CD4-positive, alpha-beta T cell (primary cell): Measurements from ENCODE around the gene ABLIM2. TPM values are rescaled to one million over a fixed set of nuclear protein-coding genes. Genes with fewer than 3 reads are reported as not detected.

Experiments
- ATAC-seq: fragments of 200-7000 bp; cut with Tn5 transposase; one replicate; pipeline ENCODE4 v1.10.0; 2022; ENCODE audit warnings: mild to moderate bottlenecking; ENCODE audit not compliant: poor library complexity
- CTCF ChIA-PET: fragments of 350-600 bp; sonication (Branson Sonifier 250); formaldehyde crosslinking; loops from one replicate; lab custom pipeline; 2021; ENCODE audit warnings: antibody characterized with exemption, inconsistent platforms; lab: Charles Lee
- POLR2A ChIA-PET: fragments of 350-600 bp; sonication (Branson Sonifier 250); formaldehyde crosslinking; loops from one replicate; lab custom pipeline; 2021; ENCODE audit warnings: antibody characterized with exemption, inconsistent platforms; lab: Charles Lee
- DNase-seq, 14 experiments: peaks; one replicate each; pipeline ENCODE4 v3.0.0-alpha.2; 2013 to 2020; ENCODE audit warnings: mixed read lengths in 2 of 14
- H3K27ac ChIP-seq, 2 donors: one replicate each; pipeline versions ENCODE4 v1.5.1 to v1.7.0; 2013; ENCODE audit warnings: low read length in 2 of 2, low read depth in 1 of 2, mild to moderate bottlenecking in 1 of 2
- H3K27me3 ChIP-seq, 2 experiments: 1 replicate in 1 of 2; 2 replicates in 1 of 2; pipeline versions ENCODE4 v1.6.1 to v1.7.0; 2013; ENCODE audit warnings: low read length in 2 of 2, control low read depth in 1 of 2, mild to moderate bottlenecking in 1 of 2, moderate library complexity in 1 of 2; ENCODE audit not compliant: insufficient read depth in 2 of 2, control insufficient read depth in 1 of 2
- H3K36me3 ChIP-seq: one replicate; pipeline ENCODE4 v1.6.1; 2013; ENCODE audit warnings: low read length, control low read depth; ENCODE audit not compliant: insufficient read depth
- H3K4me1 ChIP-seq: one replicate; pipeline ENCODE4 v1.6.1; 2013; ENCODE audit warnings: low read length, control low read depth; ENCODE audit not compliant: insufficient read depth
- H3K4me3 ChIP-seq: one replicate; pipeline ENCODE4 v1.5.1; 2013; ENCODE audit warnings: mild to moderate bottlenecking, low read length, moderate library complexity
- H3K9me3 ChIP-seq, 2 experiments: 1 replicate in 1 of 2; 2 replicates in 1 of 2; pipeline versions ENCODE4 v1.6.1 to v1.7.0; 2013; ENCODE audit warnings: low read length in 2 of 2, mild to moderate bottlenecking in 2 of 2, control low read depth in 1 of 2, moderate library complexity in 1 of 2; ENCODE audit not compliant: control insufficient read depth in 1 of 2, insufficient read depth in 1 of 2
- H3K27ac Mint-ChIP-seq: one replicate; pipeline ENCODE4 v1.8.0; 2020; ENCODE audit warnings: mixed read lengths
- H3K27me3 Mint-ChIP-seq: one replicate; pipeline ENCODE4 v1.8.0; 2021; ENCODE audit warnings: mixed read lengths
- H3K36me3 Mint-ChIP-seq: one replicate; pipeline ENCODE4 v1.8.0; 2021; ENCODE audit warnings: low read depth, mixed read lengths
- H3K4me1 Mint-ChIP-seq: one replicate; pipeline ENCODE4 v1.8.0; 2021; ENCODE audit warnings: low read depth, mixed read lengths
- H3K4me3 Mint-ChIP-seq: one replicate; pipeline ENCODE4 v1.8.0; 2020; ENCODE audit warnings: mild to moderate bottlenecking, mixed read lengths
- H3K9me3 Mint-ChIP-seq: one replicate; pipeline ENCODE4 v1.8.0; 2020; ENCODE audit warnings: mixed read lengths
- CTCF ChIP-seq: fragments of 200-600 bp; IDR thresholded peaks from one replicate; pipeline ENCODE4 v1.8.0; 2022; ENCODE audit warnings: antibody characterized with exemption, mild to moderate bottlenecking
- intact Hi-C, 2 experiments: fragments of 100-400 bp; cut with DNase I in 1 of 2; cut with micrococcal nuclease in 1 of 2; formaldehyde crosslinking; loops; one replicate each; pipeline versions ENCODE4 v1.15.1 to v1.9.0; 2023 to 2025; cut with DNase I, micrococcal nuclease
- total RNA-seq, 174 experiments: library from RNA in 2 of 174; stranded (reverse) in 2 of 174; gene quantifications; one replicate each; pipeline ENCODE4 v1.2.3 and lab custom pipeline; 2021 to 2026

The ABLIM2 gene
- total RNA-seq, 2 experiments from 2014 or later = 2.5 to 2.7 TPM

DNA sequence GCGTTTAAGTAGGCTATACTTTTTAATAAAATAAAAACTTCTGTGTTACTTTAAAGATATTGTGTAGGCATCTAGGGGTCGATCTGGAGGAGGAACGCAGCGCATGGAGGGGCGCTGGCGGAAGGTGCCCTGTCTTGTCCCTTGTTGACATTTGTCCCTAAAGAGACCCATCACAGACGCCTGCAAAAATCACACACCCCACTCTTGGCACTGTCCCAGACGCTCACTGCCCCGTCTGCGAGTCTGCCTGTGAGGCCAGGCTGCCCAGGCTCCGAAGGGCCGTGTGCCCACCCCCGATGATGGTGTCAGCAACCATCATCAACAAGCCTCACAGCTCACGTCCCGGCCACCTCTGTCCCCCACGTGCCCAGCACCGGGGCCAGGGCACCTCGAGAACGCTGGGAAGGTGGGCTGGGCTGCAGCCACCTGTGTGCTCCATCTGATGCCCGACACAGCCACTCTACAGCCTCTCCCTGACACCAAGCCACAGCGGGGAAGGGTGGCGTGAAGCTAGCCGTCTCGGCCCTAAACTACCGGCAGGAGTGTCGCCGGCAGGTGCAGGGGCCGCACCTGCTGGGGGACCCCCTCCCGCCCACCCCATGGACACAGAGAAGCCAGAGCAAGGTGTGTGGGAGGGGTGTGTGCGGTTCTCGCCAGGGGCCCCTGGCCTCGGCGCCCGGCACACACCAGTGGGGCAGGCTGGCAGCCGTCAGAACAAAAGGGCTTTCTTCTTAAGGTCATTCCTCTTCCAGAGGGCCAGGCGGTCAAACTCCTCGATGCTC, 192.1 kb downstream of the ABLIM2 start:
- CTCF ChIA-PET = no interaction called here
- no peak overlapping the region for H3K4me3 ChIP-seq
- H3K9me3 Mint-ChIP-seq = no peaks in the 10 kb centered on the region
- H3K27me3 ChIP-seq = no peaks in the 10 kb centered on the region
- POLR2A ChIA-PET = no interaction called here
- DNase-seq (no peak), ATAC-seq (no peak)
- TF ChIP-seq CTCF = no peak
- no peaks in the 10 kb centered on the region for H3K27me3 Mint-ChIP-seq
- no peak overlapping the region for H3K27ac Mint-ChIP-seq
- no peak overlapping the region for H3K27ac ChIP-seq
- intact Hi-C loops = no loop called here
- H3K4me1 Mint-ChIP-seq = peaks cover 44% of the 10 kb centered on the region
- peaks cover 62% of the 10 kb centered on the region for H3K4me1 ChIP-seq
- H3K9me3 ChIP-seq = no peaks in the 10 kb centered on the region
- no peak overlapping the region for H3K4me3 Mint-ChIP-seq
- H3K36me3 ChIP-seq = no peaks in the 10 kb centered on the region
- no peaks in the 10 kb centered on the region for H3K36me3 Mint-ChIP-seq

DNA sequence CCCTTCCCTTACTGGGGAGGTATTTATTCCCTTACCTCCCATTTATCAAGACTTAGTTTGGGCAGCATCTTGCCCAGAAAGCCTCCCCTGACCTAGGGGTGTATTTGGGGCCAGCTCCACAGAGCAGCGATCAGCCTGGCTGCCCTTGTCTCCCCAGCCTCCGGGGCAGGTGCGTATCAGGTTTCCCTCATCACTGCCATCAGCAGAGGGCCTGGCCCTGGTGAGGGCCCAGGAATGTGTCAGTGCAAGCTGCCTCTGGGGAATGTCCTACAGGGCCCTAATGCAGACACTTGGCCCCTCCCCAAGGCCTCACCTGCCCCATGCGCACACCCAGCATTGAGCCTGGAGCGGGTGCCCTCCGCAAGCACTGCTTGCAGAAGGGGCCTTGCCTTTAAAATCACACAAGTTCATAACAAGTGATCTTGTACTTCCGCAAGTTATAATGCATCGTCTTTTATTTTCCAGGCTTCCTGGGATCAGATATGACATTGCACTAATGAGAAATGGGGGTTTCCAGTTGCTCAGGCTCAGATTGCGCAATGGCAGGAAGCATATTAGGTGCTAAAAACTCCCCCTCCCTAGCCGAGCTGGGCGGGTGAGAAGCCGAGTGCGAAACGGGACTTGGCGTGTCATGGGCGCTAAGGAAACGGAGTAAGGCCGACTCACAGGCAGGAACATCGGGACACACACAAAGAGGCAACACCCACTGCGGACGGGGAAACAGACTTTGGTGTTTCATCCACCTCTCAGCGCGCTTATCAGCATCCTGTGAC, 193.5 kb downstream of the ABLIM2 start:
- Histone ChIP-seq H3K4me3 (no peak overlapping the region), H3K4me1 (peaks cover 62% of the 10 kb centered on the region), H3K27ac (peak overlapping the region in 1 of 2 donors; percentile 67), H3K9me3 (no peaks in the 10 kb centered on the region), H3K27me3 (no peaks in the 10 kb centered on the region), H3K36me3 (no peaks in the 10 kb centered on the region)
- Mint-ChIP-seq H3K9me3 (no peaks in the 10 kb centered on the region), H3K27me3 (no peaks in the 10 kb centered on the region), H3K4me3 (peak overlapping the region; percentile 23), H3K36me3 (no peaks in the 10 kb centered on the region), H3K4me1 (peaks cover 41% of the 10 kb centered on the region), H3K27ac (peak overlapping the region; percentile 62)
- ChIA-PET CTCF (interaction anchor here (1.3 kb wide), 1 partner anchor 161 kb away, joined by 3 read pairs; no protein-coding TSS in a partner anchor), POLR2A (no interaction called here)
- DNase-seq (peak in 7 of 14 experiments; percentile 17 to 88 (median 52)), ATAC-seq (no peak)
- no peak for TF ChIP-seq CTCF
- intact Hi-C loops = no loop called here

DNA sequence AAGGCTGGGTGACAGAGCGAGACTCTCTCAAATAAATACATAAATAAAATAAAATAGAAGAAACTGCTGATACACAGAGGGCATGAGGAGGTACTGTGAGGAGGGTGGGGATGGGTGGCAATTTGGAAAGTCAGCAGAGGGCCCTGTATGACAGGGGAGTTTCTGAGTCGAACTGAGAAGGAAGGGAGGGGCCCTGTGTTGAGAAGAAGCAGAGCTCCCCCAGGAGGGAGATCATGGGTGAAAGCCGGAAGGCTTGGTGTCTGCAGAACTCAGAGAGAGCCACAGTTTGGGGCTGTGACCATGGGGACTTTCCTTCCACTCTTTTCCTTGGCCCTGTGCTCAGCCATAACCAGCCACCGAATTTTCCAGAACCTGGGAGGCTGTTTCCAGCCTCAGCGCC, 194.2 kb downstream of the ABLIM2 start:
- intact Hi-C loops = no loop called here
- H3K4me1 ChIP-seq = peaks cover 57% of the 10 kb centered on the region

More for the DNA sequence above, 194.2 kb downstream of the ABLIM2 start:
- no peak overlapping the region for H3K4me3 Mint-ChIP-seq
- DNase-seq = peak in 8 of 14 experiments; percentile 7 to 80 (median 32)
- CTCF ChIA-PET = interaction anchor here (1.3 kb wide), 1 partner anchor 161 kb away, joined by 3 read pairs; no protein-coding TSS in a partner anchor
- H3K27me3 Mint-ChIP-seq = no peaks in the 10 kb centered on the region
- POLR2A ChIA-PET = no interaction called here
- H3K9me3 ChIP-seq = no peaks in the 10 kb centered on the region
- H3K27ac ChIP-seq = peak overlapping the region in 1 of 2 donors; percentile 67
- no peak overlapping the region for H3K4me3 ChIP-seq
- no peaks in the 10 kb centered on the region for H3K9me3 Mint-ChIP-seq
- H3K36me3 ChIP-seq = no peaks in the 10 kb centered on the region
- no peaks in the 10 kb centered on the region for H3K36me3 Mint-ChIP-seq
- H3K4me1 Mint-ChIP-seq = peaks cover 34% of the 10 kb centered on the region
- ATAC-seq = peak; percentile 50
- no peaks in the 10 kb centered on the region for H3K27me3 ChIP-seq
- H3K27ac Mint-ChIP-seq = no peak overlapping the region
- no peak for TF ChIP-seq CTCF
